IPS-18a (cell line): ENCODE results near the gene EYA4.

Source experiments
- H3K27ac ChIP-seq: one replicate; pipeline ENCODE4 v1.5.1; 2013; ENCODE audit warnings: low read length
- H3K27me3 ChIP-seq: one replicate; pipeline ENCODE4 v1.6.1; 2013; ENCODE audit warnings: mild to moderate bottlenecking, low read length; ENCODE audit not compliant: control insufficient read depth, insufficient read depth
- H3K36me3 ChIP-seq: one replicate; pipeline ENCODE4 v1.6.1; 2013; ENCODE audit warnings: low read depth, low read length; ENCODE audit not compliant: control insufficient read depth
- H3K4me1 ChIP-seq: one replicate; pipeline ENCODE4 v1.6.1; 2013; ENCODE audit warnings: low read depth, low read length; ENCODE audit not compliant: control insufficient read depth
- H3K4me3 ChIP-seq: one replicate; pipeline ENCODE4 v1.5.1; 2013; ENCODE audit warnings: low read length
- H3K9ac ChIP-seq: one replicate; pipeline ENCODE4 v1.6.1; 2013; ENCODE audit warnings: mild to moderate bottlenecking, low read length, moderate library complexity
- H3K9me3 ChIP-seq: one replicate; pipeline ENCODE4 v1.6.1; 2013; ENCODE audit warnings: low read depth, low read length; ENCODE audit not compliant: control insufficient read depth

Gene EYA4

GRCh38 chr6:133266186-133266585 is 25.0 kb downstream of the EYA4 start:
- H3K9ac ChIP-seq: no peak overlapping the region
- no peaks in the 10 kb centered on the region for H3K9me3 ChIP-seq
- no peaks in the 10 kb centered on the region for H3K27me3 ChIP-seq
- no peak overlapping the region for H3K27ac ChIP-seq
- no peaks in the 10 kb centered on the region for H3K4me1 ChIP-seq
- no peaks in the 10 kb centered on the region for H3K36me3 ChIP-seq
- H3K4me3 ChIP-seq: no peak overlapping the region

- H3K27ac ChIP-seq: no peak overlapping the region
- no peaks in the 10 kb centered on the region for H3K36me3 ChIP-seq
- H3K4me3 ChIP-seq: no peak overlapping the region
- H3K9ac ChIP-seq: no peak overlapping the region
- no peaks in the 10 kb centered on the region for H3K4me1 ChIP-seq
- H3K27me3 ChIP-seq: no peaks in the 10 kb centered on the region
- H3K9me3 ChIP-seq: no peaks in the 10 kb centered on the region
These were observed 27.5 kb downstream of the EYA4 start for GRCh38 chr6:133268621-133269020.

- Histone ChIP-seq H3K27me3 (no peaks in the 10 kb centered on the region), H3K9me3 (no peaks in the 10 kb centered on the region), H3K4me1 (no peaks in the 10 kb centered on the region), H3K4me3 (no peak overlapping the region), H3K9ac (no peak overlapping the region), H3K36me3 (no peaks in the 10 kb centered on the region), H3K27ac (no peak overlapping the region)
These were observed 33.7 kb downstream of the EYA4 start for GRCh38 chr6:133274813-133275212.

GRCh38 chr6:133275213-133275612 is 34.1 kb downstream of the EYA4 start:
- H3K36me3 ChIP-seq: no peaks in the 10 kb centered on the region
- H3K9ac ChIP-seq: no peak overlapping the region
- H3K27ac ChIP-seq: no peak overlapping the region
- H3K4me1 ChIP-seq: no peaks in the 10 kb centered on the region
- H3K4me3 ChIP-seq: no peak overlapping the region
- H3K27me3 ChIP-seq: no peaks in the 10 kb centered on the region
- H3K9me3 ChIP-seq: no peaks in the 10 kb centered on the region

GRCh38 chr6:133277228-133277899 is 36.2 kb downstream of the EYA4 start:
- Histone ChIP-seq H3K36me3 (no peaks in the 10 kb centered on the region), H3K9me3 (no peaks in the 10 kb centered on the region), H3K4me1 (no peaks in the 10 kb centered on the region), H3K9ac (no peak overlapping the region), H3K27me3 (no peaks in the 10 kb centered on the region), H3K27ac (no peak overlapping the region), H3K4me3 (no peak overlapping the region)

- H3K4me3 ChIP-seq: no peak overlapping the region
- no peaks in the 10 kb centered on the region for H3K4me1 ChIP-seq
- H3K9ac ChIP-seq: no peak overlapping the region
- no peaks in the 10 kb centered on the region for H3K27me3 ChIP-seq
- no peaks in the 10 kb centered on the region for H3K9me3 ChIP-seq
- H3K27ac ChIP-seq: no peak overlapping the region
- H3K36me3 ChIP-seq: no peaks in the 10 kb centered on the region
These were observed 36.9 kb downstream of the EYA4 start for GRCh38 chr6:133277900-133278545.

GRCh38 chr6:133286765-133287164 is 45.6 kb downstream of the EYA4 start:
- H3K4me1 ChIP-seq: no peaks in the 10 kb centered on the region
- no peak overlapping the region for H3K9ac ChIP-seq
- H3K27ac ChIP-seq: no peak overlapping the region
- no peak overlapping the region for H3K4me3 ChIP-seq
- no peaks in the 10 kb centered on the region for H3K9me3 ChIP-seq
- H3K36me3 ChIP-seq: no peaks in the 10 kb centered on the region
- H3K27me3 ChIP-seq: no peaks in the 10 kb centered on the region

- H3K4me3 ChIP-seq: no peak overlapping the region
- H3K4me1 ChIP-seq: no peaks in the 10 kb centered on the region
- H3K9ac ChIP-seq: no peak overlapping the region
- no peak overlapping the region for H3K27ac ChIP-seq
- no peaks in the 10 kb centered on the region for H3K9me3 ChIP-seq
- no peaks in the 10 kb centered on the region for H3K36me3 ChIP-seq
- no peaks in the 10 kb centered on the region for H3K27me3 ChIP-seq
These were observed 47.5 kb downstream of the EYA4 start for GRCh38 chr6:133288662-133289061.

GRCh38 chr6:133289733-133290306 is 48.7 kb downstream of the EYA4 start:
- no peak overlapping the region for H3K27ac ChIP-seq
- no peaks in the 10 kb centered on the region for H3K9me3 ChIP-seq
- no peak overlapping the region for H3K4me3 ChIP-seq
- no peak overlapping the region for H3K9ac ChIP-seq
- H3K36me3 ChIP-seq: no peaks in the 10 kb centered on the region
- H3K27me3 ChIP-seq: no peaks in the 10 kb centered on the region
- no peaks in the 10 kb centered on the region for H3K4me1 ChIP-seq

- no peaks in the 10 kb centered on the region for H3K4me1 ChIP-seq
- H3K36me3 ChIP-seq: no peaks in the 10 kb centered on the region
- H3K9me3 ChIP-seq: no peaks in the 10 kb centered on the region
- H3K27ac ChIP-seq: no peak overlapping the region
- no peaks in the 10 kb centered on the region for H3K27me3 ChIP-seq
- H3K4me3 ChIP-seq: no peak overlapping the region
- H3K9ac ChIP-seq: no peak overlapping the region
These were observed 49.8 kb downstream of the EYA4 start for GRCh38 chr6:133290930-133291329.

- H3K4me1 ChIP-seq: no peaks in the 10 kb centered on the region
- H3K27me3 ChIP-seq: no peaks in the 10 kb centered on the region
- no peak overlapping the region for H3K27ac ChIP-seq
- H3K9me3 ChIP-seq: no peaks in the 10 kb centered on the region
- H3K9ac ChIP-seq: no peak overlapping the region
- no peaks in the 10 kb centered on the region for H3K36me3 ChIP-seq
- H3K4me3 ChIP-seq: no peak overlapping the region
These were observed 50.5 kb downstream of the EYA4 start for GRCh38 chr6:133291671-133292070.

GRCh38 chr6:133297657-133298056 is 56.5 kb downstream of the EYA4 start:
- no peaks in the 10 kb centered on the region for H3K36me3 ChIP-seq

More at GRCh38 chr6:133297657-133298056, 56.5 kb downstream of the EYA4 start:
- Histone ChIP-seq H3K4me3 (no peak overlapping the region), H3K27ac (no peak overlapping the region), H3K4me1 (no peaks in the 10 kb centered on the region), H3K27me3 (no peaks in the 10 kb centered on the region), H3K9me3 (no peaks in the 10 kb centered on the region), H3K9ac (no peak overlapping the region)
